ENCODE data around the gene PNPT1. TPM values are rescaled to one million over a fixed set of nuclear protein-coding genes. Genes with fewer than 3 reads are reported as not detected.
"Not testable (repeated sequence)": the region's sequence is repeated elsewhere in the genome, so short reads cannot be mapped to it uniquely, and the experiment has no call there.

Gene PNPT1
- polyA plus RNA-seq, 1 donor from 2014 or later = 23.4 TPM

GRCh38 chr2:55736019-55736536 is 42.4 kb upstream of the PNPT1 start:
- H3K9ac ChIP-seq (ENCODE audit: low read length); H3K4me2 ChIP-seq (ENCODE audit: low read length); H3K9me2 ChIP-seq (ENCODE audit: insufficient read depth, low read length); H3K36me3 ChIP-seq (ENCODE audit: insufficient read depth, low read length); H3K9me3 ChIP-seq (ENCODE audit: low read length); H4K20me1 ChIP-seq (ENCODE audit: insufficient read depth); H3K79me2 ChIP-seq (replicated peaks; ENCODE audit: insufficient read depth, low read length); H3K27me3 ChIP-seq (ENCODE audit: insufficient read depth, low read depth, low read length); H2AFZ ChIP-seq (ENCODE audit: low read depth, low read length); H3K27ac ChIP-seq (ENCODE audit: low read length); H3K4me3 ChIP-seq (ENCODE audit: low read length); H3F3A ChIP-seq (ENCODE audit: insufficient read depth, low read length, poor library complexity, severe bottlenecking): not testable (repeated sequence)

DNA sequence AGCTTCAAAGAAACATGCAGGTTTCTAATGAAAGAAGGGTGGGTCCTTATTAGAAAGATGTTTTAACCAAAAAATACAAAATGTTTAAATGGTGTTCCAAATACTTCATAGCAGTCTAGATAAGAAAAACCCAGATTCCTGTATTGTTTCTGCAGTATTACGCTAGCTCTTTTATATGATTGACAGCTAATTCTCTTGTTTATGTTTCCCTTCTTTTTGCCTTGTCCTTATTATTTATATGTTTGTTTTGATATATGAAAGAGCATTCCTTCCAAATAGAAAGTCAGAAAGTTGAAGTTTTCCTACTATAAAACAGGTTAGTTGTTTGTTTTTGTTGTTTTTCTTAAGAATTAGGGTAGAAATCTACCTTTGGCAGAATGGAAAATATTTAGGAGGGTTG is 41.1 kb upstream of the PNPT1 start:
- no peaks in the 10 kb centered on the region for H3K79me2 ChIP-seq (replicated peaks; ENCODE audit: insufficient read depth, low read length)
- no peak overlapping the region for H3K4me3 ChIP-seq (ENCODE audit: low read length)
- TF ChIP-seq POLR2AphosphoS5 (IDR thresholded peaks at IDR 0.05) (no peak), TAF1 (IDR thresholded peaks at IDR 0.05; ENCODE audit: low read depth) (no peak), EP300 (conservative IDR thresholded peaks at IDR 0.05; ENCODE audit: poor library complexity, severe bottlenecking) (no peak), MXI1 (conservative IDR thresholded peaks at IDR 0.05; ENCODE audit: poor library complexity, severe bottlenecking) (no peak), EZH2 (IDR thresholded peaks at IDR 0.05; ENCODE audit: borderline replicate concordance, insufficient read depth, low read length, poor library complexity, severe bottlenecking) (no peak), RAD21 (conservative IDR thresholded peaks at IDR 0.05) (no peak), SMC3 (conservative IDR thresholded peaks at IDR 0.05; ENCODE audit: poor library complexity) (no peak)
- TF ChIP-seq, protein P1, sequence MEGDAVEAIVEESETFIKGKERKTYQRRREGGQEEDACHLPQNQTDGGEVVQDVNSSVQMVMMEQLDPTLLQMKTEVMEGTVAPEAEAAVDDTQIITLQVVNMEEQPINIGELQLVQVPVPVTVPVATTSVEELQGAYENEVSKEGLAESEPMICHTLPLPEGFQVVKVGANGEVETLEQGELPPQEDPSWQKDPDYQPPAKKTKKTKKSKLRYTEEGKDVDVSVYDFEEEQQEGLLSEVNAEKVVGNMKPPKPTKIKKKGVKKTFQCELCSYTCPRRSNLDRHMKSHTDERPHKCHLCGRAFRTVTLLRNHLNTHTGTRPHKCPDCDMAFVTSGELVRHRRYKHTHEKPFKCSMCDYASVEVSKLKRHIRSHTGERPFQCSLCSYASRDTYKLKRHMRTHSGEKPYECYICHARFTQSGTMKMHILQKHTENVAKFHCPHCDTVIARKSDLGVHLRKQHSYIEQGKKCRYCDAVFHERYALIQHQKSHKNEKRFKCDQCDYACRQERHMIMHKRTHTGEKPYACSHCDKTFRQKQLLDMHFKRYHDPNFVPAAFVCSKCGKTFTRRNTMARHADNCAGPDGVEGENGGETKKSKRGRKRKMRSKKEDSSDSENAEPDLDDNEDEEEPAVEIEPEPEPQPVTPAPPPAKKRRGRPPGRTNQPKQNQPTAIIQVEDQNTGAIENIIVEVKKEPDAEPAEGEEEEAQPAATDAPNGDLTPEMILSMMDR (IDR thresholded peaks at IDR 0.05; ENCODE audit: poor library complexity, severe bottlenecking) = no peak
- TF ChIP-seq, protein P2, sequence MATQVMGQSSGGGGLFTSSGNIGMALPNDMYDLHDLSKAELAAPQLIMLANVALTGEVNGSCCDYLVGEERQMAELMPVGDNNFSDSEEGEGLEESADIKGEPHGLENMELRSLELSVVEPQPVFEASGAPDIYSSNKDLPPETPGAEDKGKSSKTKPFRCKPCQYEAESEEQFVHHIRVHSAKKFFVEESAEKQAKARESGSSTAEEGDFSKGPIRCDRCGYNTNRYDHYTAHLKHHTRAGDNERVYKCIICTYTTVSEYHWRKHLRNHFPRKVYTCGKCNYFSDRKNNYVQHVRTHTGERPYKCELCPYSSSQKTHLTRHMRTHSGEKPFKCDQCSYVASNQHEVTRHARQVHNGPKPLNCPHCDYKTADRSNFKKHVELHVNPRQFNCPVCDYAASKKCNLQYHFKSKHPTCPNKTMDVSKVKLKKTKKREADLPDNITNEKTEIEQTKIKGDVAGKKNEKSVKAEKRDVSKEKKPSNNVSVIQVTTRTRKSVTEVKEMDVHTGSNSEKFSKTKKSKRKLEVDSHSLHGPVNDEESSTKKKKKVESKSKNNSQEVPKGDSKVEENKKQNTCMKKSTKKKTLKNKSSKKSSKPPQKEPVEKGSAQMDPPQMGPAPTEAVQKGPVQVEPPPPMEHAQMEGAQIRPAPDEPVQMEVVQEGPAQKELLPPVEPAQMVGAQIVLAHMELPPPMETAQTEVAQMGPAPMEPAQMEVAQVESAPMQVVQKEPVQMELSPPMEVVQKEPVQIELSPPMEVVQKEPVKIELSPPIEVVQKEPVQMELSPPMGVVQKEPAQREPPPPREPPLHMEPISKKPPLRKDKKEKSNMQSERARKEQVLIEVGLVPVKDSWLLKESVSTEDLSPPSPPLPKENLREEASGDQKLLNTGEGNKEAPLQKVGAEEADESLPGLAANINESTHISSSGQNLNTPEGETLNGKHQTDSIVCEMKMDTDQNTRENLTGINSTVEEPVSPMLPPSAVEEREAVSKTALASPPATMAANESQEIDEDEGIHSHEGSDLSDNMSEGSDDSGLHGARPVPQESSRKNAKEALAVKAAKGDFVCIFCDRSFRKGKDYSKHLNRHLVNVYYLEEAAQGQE (IDR thresholded peaks at IDR 0.05; ENCODE audit: borderline replicate concordance) = no peak
- H2AFZ ChIP-seq (ENCODE audit: low read depth, low read length) = no peak overlapping the region
- H3K36me3 ChIP-seq (ENCODE audit: insufficient read depth, low read length) = no peaks in the 10 kb centered on the region
- no peaks in the 10 kb centered on the region for H3K9me2 ChIP-seq (ENCODE audit: insufficient read depth, low read length)
- H3K27me3 ChIP-seq (ENCODE audit: insufficient read depth, low read depth, low read length) = no peaks in the 10 kb centered on the region
- no peak overlapping the region for H3K4me2 ChIP-seq (ENCODE audit: low read length)
- H3K9ac ChIP-seq (ENCODE audit: low read length) = no peak overlapping the region
- H3K27ac ChIP-seq (ENCODE audit: low read length) = no peak overlapping the region
- H3K9me3 ChIP-seq (ENCODE audit: low read length) = no peaks in the 10 kb centered on the region
- no peaks in the 10 kb centered on the region for H4K20me1 ChIP-seq (ENCODE audit: insufficient read depth)
- H3F3A ChIP-seq (ENCODE audit: insufficient read depth, low read length, poor library complexity, severe bottlenecking) = no peaks in the 10 kb centered on the region

- no peaks in the 10 kb centered on the region for H3K27me3 ChIP-seq (ENCODE audit: insufficient read depth, low read depth, low read length)
- H3K27ac ChIP-seq (ENCODE audit: low read length) = no peak overlapping the region
- H3F3A ChIP-seq (ENCODE audit: insufficient read depth, low read length, poor library complexity, severe bottlenecking) = no peaks in the 10 kb centered on the region
- H3K4me2 ChIP-seq (ENCODE audit: low read length) = no peak overlapping the region
- no peaks in the 10 kb centered on the region for H3K9me3 ChIP-seq (ENCODE audit: low read length)
- H2AFZ ChIP-seq (ENCODE audit: low read depth, low read length) = no peak overlapping the region
- no peak for TF ChIP-seq SMC3 (conservative IDR thresholded peaks at IDR 0.05; ENCODE audit: poor library complexity)
- no peak for TF ChIP-seq EZH2 (IDR thresholded peaks at IDR 0.05; ENCODE audit: borderline replicate concordance, insufficient read depth, low read length, poor library complexity, severe bottlenecking)
- no peak for TF ChIP-seq RAD21 (conservative IDR thresholded peaks at IDR 0.05)
- TF ChIP-seq, protein P2 (IDR thresholded peaks at IDR 0.05; ENCODE audit: borderline replicate concordance) = no peak
- TF ChIP-seq, protein P1 (IDR thresholded peaks at IDR 0.05; ENCODE audit: poor library complexity, severe bottlenecking) = no peak
- no peak for TF ChIP-seq POLR2AphosphoS5 (IDR thresholded peaks at IDR 0.05)
- no peak for TF ChIP-seq TAF1 (IDR thresholded peaks at IDR 0.05; ENCODE audit: low read depth)
- no peak for TF ChIP-seq EP300 (conservative IDR thresholded peaks at IDR 0.05; ENCODE audit: poor library complexity, severe bottlenecking)
- no peaks in the 10 kb centered on the region for H3K36me3 ChIP-seq (ENCODE audit: insufficient read depth, low read length)
- H3K4me3 ChIP-seq (ENCODE audit: low read length) = no peak overlapping the region
- no peaks in the 10 kb centered on the region for H3K9me2 ChIP-seq (ENCODE audit: insufficient read depth, low read length)
- H3K9ac ChIP-seq (ENCODE audit: low read length) = no peak overlapping the region
- H3K79me2 ChIP-seq (replicated peaks; ENCODE audit: insufficient read depth, low read length) = no peaks in the 10 kb centered on the region
- H4K20me1 ChIP-seq (ENCODE audit: insufficient read depth) = no peaks in the 10 kb centered on the region
Observed at GRCh38 chr2:55733335-55733734, 39.7 kb upstream of the PNPT1 start.
